IPS-15b (cell line): ENCODE data around the gene CDH15.
"Not testable (repeated sequence)": the region's sequence is repeated elsewhere in the genome, so short reads cannot be mapped to it uniquely, and the experiment has no call there.

ENCODE experiments used
- H3K27me3 ChIP-seq: one replicate; pipeline ENCODE4 v1.6.1; 2013; ENCODE audit warnings: low read length; ENCODE audit not compliant: control insufficient read depth, insufficient read depth
- H3K36me3 ChIP-seq: one replicate; pipeline ENCODE4 v1.6.1; 2013; ENCODE audit warnings: low read length; ENCODE audit not compliant: control insufficient read depth, insufficient read depth
- H3K4me1 ChIP-seq: one replicate; pipeline ENCODE4 v1.6.1; 2013; ENCODE audit warnings: mild to moderate bottlenecking, low read length; ENCODE audit not compliant: control insufficient read depth, insufficient read depth
- H3K4me3 ChIP-seq: one replicate; pipeline ENCODE4 v1.5.1; 2013; ENCODE audit warnings: low read depth, low read length
- H3K9ac ChIP-seq: one replicate; pipeline ENCODE4 v1.6.1; 2013; ENCODE audit warnings: low read depth, mild to moderate bottlenecking, low read length
- H3K9me3 ChIP-seq: one replicate; pipeline ENCODE4 v1.6.1; 2013; ENCODE audit warnings: mild to moderate bottlenecking, low read length; ENCODE audit not compliant: control insufficient read depth, insufficient read depth

The CDH15 gene

DNA sequence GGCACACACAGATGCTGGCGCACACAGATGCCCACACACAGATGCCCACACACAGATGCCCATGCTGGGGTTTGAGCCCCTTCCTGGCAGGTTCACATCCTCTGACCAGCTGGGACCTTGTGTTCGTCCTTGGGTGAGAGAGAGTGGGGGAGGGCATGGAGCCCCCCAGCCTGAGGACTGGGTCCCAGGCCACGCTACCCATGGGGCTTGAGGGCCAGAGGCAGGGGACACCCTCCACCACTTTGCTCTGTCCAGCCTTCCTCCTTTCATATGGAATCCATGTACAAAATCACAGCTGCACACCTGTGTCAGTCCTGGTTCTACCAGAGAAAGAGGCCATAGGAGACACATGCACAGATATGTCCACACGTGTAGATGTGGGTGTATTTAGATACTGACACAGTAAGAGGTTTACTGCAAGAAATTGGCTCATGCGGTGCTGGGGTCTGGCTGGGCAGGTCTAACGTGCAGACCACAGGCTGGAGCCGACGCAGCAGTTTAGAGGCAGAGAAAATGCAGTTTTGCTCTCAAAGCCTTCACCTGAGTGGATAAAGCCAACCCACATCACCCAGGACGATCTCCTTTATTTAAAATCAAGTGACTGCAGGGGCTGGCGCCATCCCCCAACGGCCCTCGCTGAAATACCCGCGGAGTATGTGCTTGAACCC lies 17.9 kb downstream of the CDH15 start:
- no peaks in the 10 kb centered on the region for H3K36me3 ChIP-seq

DNA sequence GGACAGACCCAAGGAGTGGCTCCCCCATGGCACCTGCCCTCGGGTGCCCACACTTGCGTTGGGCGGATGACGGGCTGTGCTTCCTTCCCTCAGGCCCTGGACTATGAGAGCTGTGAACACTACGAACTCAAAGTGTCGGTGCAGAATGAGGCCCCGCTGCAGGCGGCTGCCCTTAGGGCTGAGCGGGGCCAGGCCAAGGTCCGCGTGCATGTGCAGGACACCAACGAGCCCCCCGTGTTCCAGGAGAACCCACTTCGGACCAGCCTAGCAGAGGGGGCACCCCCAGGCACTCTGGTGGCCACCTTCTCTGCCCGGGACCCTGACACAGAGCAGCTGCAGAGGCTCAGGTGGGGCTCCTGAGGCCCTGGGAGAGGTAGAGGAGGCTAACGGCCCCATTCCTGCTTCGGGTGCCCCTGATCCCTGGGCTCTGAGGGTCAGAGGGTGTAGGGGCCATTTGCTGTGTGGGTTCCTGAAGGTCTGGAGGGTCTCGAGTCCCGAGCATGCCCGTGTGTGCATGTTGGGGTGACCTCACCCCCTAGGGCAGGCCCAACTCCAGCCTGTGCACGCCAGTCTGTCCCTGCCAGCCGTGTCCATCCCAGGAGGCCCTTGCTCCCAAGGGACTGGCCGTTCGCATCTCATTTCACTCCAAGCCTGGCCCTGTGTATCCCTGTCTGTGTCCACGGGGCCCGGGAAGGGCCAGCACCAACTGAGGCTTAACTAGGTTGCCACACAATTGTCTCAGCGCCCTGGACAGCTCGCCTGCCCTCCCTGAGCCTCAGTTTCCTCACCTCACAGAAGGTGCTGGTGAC lies 18.8 kb downstream of the CDH15 start:
- Histone ChIP-seq H3K4me3 (no peak overlapping the region), H3K27me3 (peaks cover 7% of the 10 kb centered on the region), H3K4me1 (no peaks in the 10 kb centered on the region), H3K9ac (no peak overlapping the region), H3K36me3 (no peaks in the 10 kb centered on the region), H3K9me3 (peaks cover 3% of the 10 kb centered on the region)

More for the DNA sequence above, 17.9 kb downstream of the CDH15 start:
- Histone ChIP-seq H3K4me3 (no peak overlapping the region), H3K9ac (no peak overlapping the region), H3K27me3 (peaks cover 7% of the 10 kb centered on the region), H3K4me1 (no peaks in the 10 kb centered on the region), H3K9me3 (peaks cover 3% of the 10 kb centered on the region)

DNA sequence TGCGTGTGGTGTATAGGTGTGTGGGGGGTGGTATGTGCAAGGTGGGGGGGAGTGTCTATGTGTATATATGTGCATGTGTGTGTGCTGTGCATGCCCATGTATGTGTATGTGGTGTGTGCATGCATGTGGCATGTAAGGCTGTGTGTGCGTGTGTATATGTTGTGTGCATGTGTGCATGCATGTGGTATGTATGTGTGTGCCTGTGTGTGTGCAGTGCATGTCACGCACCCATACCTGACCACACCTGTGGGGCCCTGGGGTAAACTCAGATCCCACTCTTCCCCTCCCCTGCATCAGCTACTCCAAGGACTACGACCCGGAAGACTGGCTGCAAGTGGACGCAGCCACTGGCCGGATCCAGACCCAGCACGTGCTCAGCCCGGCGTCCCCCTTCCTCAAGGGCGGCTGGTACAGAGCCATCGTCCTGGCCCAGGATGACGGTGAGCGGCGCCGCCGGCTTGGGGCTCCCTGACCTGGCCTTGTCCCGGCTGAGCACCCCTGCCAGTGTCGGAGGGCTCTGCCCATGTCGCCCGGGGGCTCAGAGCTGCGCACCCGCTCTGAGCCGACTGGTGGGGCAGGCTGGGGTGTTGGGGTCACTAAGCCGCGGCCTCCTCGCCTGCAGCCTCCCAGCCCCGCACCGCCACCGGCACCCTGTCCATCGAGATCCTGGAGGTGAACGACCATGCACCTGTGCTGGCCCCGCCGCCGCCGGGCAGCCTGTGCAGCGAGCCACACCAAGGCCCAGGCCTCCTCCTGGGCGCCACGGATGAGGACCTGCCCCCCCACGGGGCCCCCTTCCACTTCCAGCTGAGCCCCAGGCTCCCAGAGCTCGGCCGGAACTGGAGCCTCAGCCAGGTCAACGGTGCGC lies 19.7 kb downstream of the CDH15 start:
- Histone ChIP-seq H3K9ac (no peak overlapping the region), H3K36me3 (no peaks in the 10 kb centered on the region), H3K27me3 (peaks cover 7% of the 10 kb centered on the region), H3K4me3 (no peak overlapping the region), H3K9me3 (peaks cover 3% of the 10 kb centered on the region), H3K4me1 (no peaks in the 10 kb centered on the region)

DNA sequence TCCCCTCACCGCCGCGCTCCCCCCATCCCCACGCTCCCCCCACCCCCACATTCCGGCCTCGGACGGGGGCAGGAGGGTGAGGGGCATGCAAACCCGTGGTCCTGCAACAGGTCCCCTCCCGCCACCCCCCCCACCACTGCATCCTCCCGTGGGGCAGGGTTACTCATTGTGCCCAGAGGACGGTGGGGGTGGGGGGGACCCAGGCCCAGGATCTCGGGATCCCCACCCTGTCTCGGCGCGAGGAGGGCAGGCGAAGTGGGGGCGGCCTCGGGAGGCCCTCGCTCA lies 20.3 kb downstream of the CDH15 start:
- Histone ChIP-seq H3K4me1 (no peaks in the 10 kb centered on the region), H3K9ac (no peak overlapping the region), H3K36me3 (no peaks in the 10 kb centered on the region), H3K27me3 (peaks cover 7% of the 10 kb centered on the region), H3K9me3 (peaks cover 3% of the 10 kb centered on the region), H3K4me3 (peak overlapping the region; percentile 52)

DNA sequence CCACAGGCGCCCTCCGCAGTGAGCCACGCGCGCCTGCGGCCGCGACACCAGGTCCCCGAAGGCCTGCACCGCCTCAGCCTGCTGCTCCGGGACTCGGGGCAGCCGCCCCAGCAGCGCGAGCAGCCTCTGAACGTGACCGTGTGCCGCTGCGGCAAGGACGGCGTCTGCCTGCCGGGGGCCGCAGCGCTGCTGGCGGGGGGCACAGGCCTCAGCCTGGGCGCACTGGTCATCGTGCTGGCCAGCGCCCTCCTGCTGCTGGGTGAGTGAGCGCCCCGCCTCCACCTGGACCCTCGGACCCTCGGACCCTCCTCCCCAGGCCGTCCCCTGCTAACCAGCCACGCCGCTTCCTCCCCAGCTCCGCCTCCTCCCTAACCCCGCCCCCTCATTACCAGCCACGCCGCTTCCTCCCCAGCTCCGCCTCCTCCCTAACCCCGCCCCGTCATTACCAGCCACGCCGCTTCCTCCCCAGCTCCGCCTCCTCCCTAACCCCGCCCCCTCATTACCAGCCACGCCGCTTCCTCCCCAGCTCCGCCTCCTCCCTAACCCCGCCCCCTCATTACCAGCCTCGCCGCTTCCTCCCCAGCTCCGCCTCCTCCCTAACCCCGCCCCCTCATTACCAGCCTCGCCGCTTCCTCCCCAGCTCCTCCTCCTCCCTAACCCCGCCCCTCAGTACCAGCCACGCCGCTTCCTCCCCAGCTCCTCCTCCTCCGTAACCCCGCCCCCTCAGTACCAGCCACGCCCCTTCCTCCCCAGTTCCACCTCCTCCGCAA lies 20.8 kb downstream of the CDH15 start:
- not testable (repeated sequence) for H3K9ac ChIP-seq, H3K36me3 ChIP-seq, H3K27me3 ChIP-seq, H3K9me3 ChIP-seq, H3K4me1 ChIP-seq
- H3K4me3 ChIP-seq = peak overlapping the region; percentile 52

DNA sequence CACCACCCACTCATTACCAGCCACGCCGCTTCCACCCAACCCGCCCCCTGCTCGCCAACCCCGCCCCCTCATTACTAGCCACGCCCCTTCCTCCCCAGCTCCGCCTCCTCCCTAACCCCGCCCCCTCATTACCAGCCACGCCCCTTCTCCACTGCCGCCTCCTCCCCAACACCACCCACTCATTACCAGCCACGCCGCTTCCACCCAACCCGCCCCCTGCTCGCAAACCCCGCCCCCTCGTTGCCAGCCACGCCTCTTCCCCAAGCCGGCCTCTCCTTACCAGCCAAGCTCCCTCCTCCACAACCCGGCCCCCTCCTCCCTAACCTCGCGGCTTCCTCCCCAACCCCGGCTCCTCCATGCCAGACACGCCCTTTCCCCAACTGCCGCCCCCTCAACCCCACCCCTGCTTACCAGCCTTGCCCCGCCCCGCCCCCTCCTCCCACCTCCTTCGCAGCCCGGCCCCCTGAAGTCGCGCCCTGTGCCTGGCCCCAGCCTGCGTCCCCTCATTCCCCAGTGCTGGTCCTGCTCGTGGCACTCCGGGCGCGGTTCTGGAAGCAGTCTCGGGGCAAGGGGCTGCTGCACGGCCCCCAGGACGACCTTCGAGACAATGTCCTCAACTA lies 21.5 kb downstream of the CDH15 start:
- Histone ChIP-seq H3K36me3 (no peaks in the 10 kb centered on the region), H3K9me3 (peaks cover 3% of the 10 kb centered on the region), H3K9ac (no peak overlapping the region), H3K4me1 (no peaks in the 10 kb centered on the region), H3K4me3 (peak overlapping the region; percentile 22), H3K27me3 (peaks cover 7% of the 10 kb centered on the region)

DNA sequence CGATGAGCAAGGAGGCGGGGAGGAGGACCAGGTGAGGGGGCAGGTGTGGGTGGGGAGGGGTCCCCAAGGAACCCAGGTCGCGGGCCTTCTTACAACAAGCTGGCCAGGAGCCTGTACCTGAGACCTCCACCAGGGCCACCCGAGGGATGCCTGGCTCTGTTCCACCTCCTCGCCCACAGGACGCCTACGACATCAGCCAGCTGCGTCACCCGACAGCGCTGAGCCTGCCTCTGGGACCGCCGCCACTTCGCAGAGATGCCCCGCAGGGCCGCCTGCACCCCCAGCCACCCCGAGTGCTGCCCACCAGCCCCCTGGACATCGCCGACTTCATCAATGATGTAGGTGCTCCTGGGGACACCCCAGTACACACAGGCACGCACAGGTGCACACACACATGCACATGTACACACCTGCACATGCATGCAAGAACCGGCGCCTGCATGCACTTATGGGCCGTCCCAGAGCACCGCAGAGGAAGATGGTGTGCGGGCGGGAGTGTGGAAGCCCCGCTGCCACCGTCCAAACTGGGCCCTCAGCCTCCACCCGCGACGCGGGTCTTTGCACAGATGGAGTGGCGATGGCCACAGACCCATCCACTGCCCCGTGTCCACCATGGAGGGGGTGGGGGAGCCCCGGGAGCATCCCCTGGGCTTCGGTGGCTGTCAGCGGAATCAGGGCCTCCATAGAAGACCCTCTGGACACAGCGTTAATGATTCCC lies 22.2 kb downstream of the CDH15 start:
- Histone ChIP-seq H3K9me3 (peaks cover 3% of the 10 kb centered on the region), H3K4me3 (peak overlapping the region; percentile 22), H3K4me1 (no peaks in the 10 kb centered on the region), H3K36me3 (peaks cover 4% of the 10 kb centered on the region), H3K9ac (no peak overlapping the region), H3K27me3 (peaks cover 7% of the 10 kb centered on the region)

DNA sequence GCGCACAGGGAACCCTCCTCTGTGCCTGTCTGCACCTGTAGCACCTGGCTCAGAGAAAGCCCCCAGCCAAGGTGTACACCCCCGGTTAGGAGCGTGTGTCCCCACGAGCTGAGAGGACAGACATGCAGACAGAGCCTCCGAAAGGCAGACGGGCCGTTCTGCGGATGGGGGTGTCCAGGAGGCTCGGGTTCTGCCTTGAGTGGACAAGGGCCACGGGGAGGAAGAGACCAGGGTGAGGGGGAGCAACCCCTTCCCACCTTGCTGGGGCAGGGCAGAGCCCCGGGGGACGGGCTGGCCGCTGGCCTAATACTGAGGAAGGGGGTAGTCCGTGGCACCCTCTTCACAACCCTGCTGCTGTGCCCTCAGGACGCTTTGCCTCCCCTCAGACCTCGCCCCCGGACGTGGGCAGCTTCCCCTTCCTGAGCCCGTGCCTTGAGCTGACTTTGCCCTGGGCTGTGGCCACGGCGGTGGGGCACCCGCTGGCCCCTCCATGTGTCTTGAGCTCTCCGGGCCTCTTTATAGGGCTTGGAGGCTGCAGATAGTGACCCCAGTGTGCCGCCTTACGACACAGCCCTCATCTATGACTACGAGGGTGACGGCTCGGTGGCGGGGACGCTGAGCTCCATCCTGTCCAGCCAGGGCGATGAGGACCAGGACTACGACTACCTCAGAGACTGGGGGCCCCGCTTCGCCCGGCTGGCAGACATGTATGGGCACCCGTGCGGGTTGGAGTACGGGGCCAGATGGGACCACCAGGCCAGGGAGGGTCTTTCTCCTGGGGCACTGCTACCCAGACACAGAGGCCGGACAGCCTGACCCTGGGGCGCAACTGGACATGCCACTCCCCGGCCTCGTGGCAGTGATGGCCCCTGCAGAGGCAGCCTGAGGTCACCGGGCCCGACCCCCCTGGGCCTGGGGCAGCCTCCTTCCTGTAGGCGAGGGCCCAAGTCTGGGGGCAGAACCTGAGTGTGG lies 23.1 kb downstream of the CDH15 start:
- no peak overlapping the region for H3K9ac ChIP-seq
- no peaks in the 10 kb centered on the region for H3K4me1 ChIP-seq
- H3K4me3 ChIP-seq = no peak overlapping the region
- peaks cover 3% of the 10 kb centered on the region for H3K9me3 ChIP-seq
- H3K27me3 ChIP-seq = peaks cover 7% of the 10 kb centered on the region
- H3K36me3 ChIP-seq = peaks cover 4% of the 10 kb centered on the region

DNA sequence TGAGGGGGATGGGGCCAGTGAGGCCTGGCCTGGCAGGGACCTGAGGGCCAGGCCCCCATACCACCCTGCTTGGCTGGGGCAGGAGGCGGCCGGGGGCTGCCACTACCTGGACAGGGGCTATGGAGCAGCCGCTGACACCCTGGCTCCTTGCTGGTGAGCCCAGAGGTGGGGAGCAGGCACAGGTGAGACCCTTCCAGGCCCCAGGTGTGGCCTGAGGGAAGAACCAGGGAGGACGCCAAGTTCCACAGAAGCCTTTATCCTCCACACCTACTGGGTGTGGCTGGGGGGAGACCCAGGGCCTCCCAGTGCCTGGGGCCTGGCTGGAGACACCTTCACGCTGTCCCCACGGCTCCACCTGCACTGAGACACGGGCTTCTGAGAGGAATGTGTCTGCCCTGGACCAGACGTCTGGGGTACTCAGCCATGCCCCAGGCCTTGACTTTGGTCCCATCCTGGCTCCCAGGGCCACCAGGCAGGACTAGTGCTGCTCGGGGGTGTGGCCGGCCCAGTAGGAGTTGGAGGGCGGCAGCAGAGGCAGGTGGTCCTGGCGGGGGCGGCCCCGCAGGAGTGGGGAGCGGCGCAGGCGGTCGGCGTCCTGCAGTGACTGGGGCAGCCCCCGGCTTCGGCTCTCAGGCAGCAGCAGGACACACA lies 24.1 kb downstream of the CDH15 start:
- H3K4me1 ChIP-seq = no peaks in the 10 kb centered on the region
- H3K27me3 ChIP-seq = peaks cover 13% of the 10 kb centered on the region
- H3K4me3 ChIP-seq = no peak overlapping the region
- H3K9me3 ChIP-seq = peaks cover 3% of the 10 kb centered on the region
- peaks cover 4% of the 10 kb centered on the region for H3K36me3 ChIP-seq
- H3K9ac ChIP-seq = no peak overlapping the region
